OCI-LY1 (cell line): ENCODE measurements around the gene ZNF775.

Experiments used
- H2AFZ ChIP-seq: fragments of 200-600 bp; sonication (generic), shearing (Covaris generic); 2 replicates; pipeline ENCODE4 v1.6.0; 2014; ENCODE audit warnings: antibody characterized with exemption, mild to moderate bottlenecking, low read length
- H3F3A ChIP-seq: fragments of 200-600 bp; sonication (generic), shearing (Covaris generic); 2 replicates; pipeline ENCODE4 v1.6.0; 2014; ENCODE audit warnings: mild to moderate bottlenecking, antibody characterized with exemption, low read length, moderate library complexity; ENCODE audit not compliant: insufficient read depth
- H3K27ac ChIP-seq: fragments of 200-600 bp; sonication (generic); 2 replicates; pipeline ENCODE4 v1.5.1; 2014; ENCODE audit warnings: low read length, mixed run types, mild to moderate bottlenecking, low read depth; ENCODE audit not compliant: poor library complexity, severe bottlenecking
- H3K27me3 ChIP-seq: fragments of 200-600 bp; sonication (generic); 2 replicates; pipeline ENCODE4 v1.6.0; 2014; ENCODE audit warnings: antibody characterized with exemption, mild to moderate bottlenecking, low read length, moderate library complexity; ENCODE audit not compliant: insufficient read depth
- H3K36me3 ChIP-seq: fragments of 200-600 bp; sonication (generic); 2 replicates; pipeline ENCODE4 v1.6.1; 2014; ENCODE audit warnings: mild to moderate bottlenecking, antibody characterized with exemption, low read length, moderate library complexity, mixed read lengths; ENCODE audit not compliant: insufficient read depth
- H3K4me1 ChIP-seq: fragments of 200-600 bp; sonication (generic); 2 replicates; pipeline ENCODE4 v1.5.1; 2014; ENCODE audit warnings: mild to moderate bottlenecking, low read length, moderate library complexity; ENCODE audit not compliant: insufficient read depth, severe bottlenecking
- H3K4me2 ChIP-seq: fragments of 200-600 bp; sonication (generic), shearing (Covaris generic); 2 replicates; pipeline ENCODE4 v1.6.1; 2014; ENCODE audit warnings: low read length
- H3K4me3 ChIP-seq: fragments of 200-600 bp; sonication (generic); 2 replicates; pipeline ENCODE4 v1.5.1; 2014; ENCODE audit warnings: low read length, low read depth, mild to moderate bottlenecking, mixed read lengths; ENCODE audit not compliant: poor library complexity, severe bottlenecking
- H3K79me2 ChIP-seq: fragments of 200-600 bp; shearing (Covaris generic); 2 replicates; pipeline ENCODE4 v1.6.1; 2016; ENCODE audit warnings: mixed run types, low read length, mixed read lengths; ENCODE audit not compliant: insufficient read depth
- H3K9ac ChIP-seq: fragments of 200-600 bp; sonication (generic), shearing (Covaris generic); 2 replicates; pipeline ENCODE4 v1.6.1; 2014; ENCODE audit warnings: mild to moderate bottlenecking, low read length, mixed read lengths
- H3K9me2 ChIP-seq: fragments of 200-600 bp; sonication (generic), shearing (Covaris generic); 2 replicates; pipeline ENCODE4 v1.6.1; 2014; ENCODE audit warnings: low read depth, mild to moderate bottlenecking, low read length, mixed read lengths
- H3K9me3 ChIP-seq: fragments of 200-600 bp; shearing (Covaris generic); 2 replicates; pipeline ENCODE4 v1.6.1; 2014; ENCODE audit warnings: low read length, mixed read lengths
- H4K20me1 ChIP-seq: fragments of 200-600 bp; sonication (generic), shearing (Covaris generic); 2 replicates; pipeline ENCODE4 v1.6.0; 2016; ENCODE audit warnings: mild to moderate bottlenecking, low read length; ENCODE audit not compliant: insufficient read depth
- CTCF ChIP-seq: fragments of 200-600 bp; sonication (generic), shearing (Covaris generic); IDR thresholded peaks from 2 replicates; pipeline ENCODE4 v1.5.1; 2017; ENCODE audit warnings: mild to moderate bottlenecking, antibody characterized with exemption, low read length, moderate library complexity, mixed read lengths
- EZH2 ChIP-seq: fragments of 200-600 bp; sonication (generic), shearing (Covaris generic); IDR thresholded peaks from 2 replicates; pipeline ENCODE4 v1.8.0; 2017; ENCODE audit warnings: borderline replicate concordance, mixed run types, mild to moderate bottlenecking, antibody characterized with exemption, low read length, moderate library complexity, mixed read lengths

ZNF775 gene

DNA sequence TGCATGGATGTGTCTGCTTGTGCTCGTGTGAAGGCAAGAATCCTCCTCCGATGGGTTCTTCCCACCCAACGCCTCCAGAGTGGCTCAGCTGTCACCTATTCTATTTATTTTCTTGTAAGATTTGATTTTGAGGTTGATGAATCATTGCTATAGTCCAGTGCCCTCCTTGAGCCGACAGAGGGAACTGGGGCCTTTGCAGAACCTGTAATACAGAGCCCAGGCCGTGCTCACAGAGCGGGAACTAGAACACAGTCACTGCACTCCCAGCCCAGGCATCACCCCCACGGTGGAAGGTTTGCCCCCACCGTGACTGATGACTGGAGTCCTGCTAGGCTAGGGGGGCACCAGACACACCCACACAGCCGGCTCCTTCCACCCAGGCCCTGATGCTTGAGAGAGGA, 39.7 kb upstream of the ZNF775 start:
- H4K20me1 ChIP-seq, result no peaks in the 10 kb centered on the region
- no peak overlapping the region for H3K27ac ChIP-seq
- peaks cover 6% of the 10 kb centered on the region; the same call in 1 of the 2 replicates for H3K9me3 ChIP-seq
- no peak overlapping the region for H3K4me3 ChIP-seq
- no peak overlapping the region for H2AFZ ChIP-seq
- peaks cover 7% of the 10 kb centered on the region; the same call in 1 of the 2 replicates for H3K27me3 ChIP-seq
- H3K36me3 ChIP-seq, result no peaks in the 10 kb centered on the region; the same call in 1 of the 2 replicates
- H3K4me1 ChIP-seq, result no peaks in the 10 kb centered on the region
- no peak overlapping the region for H3K9ac ChIP-seq
- no peaks in the 10 kb centered on the region for H3F3A ChIP-seq
- no peaks in the 10 kb centered on the region for H3K79me2 ChIP-seq
- H3K4me2 ChIP-seq, result no peak overlapping the region
- TF ChIP-seq CTCF (no peak), EZH2 (no peak)
- no peaks in the 10 kb centered on the region for H3K9me2 ChIP-seq

DNA sequence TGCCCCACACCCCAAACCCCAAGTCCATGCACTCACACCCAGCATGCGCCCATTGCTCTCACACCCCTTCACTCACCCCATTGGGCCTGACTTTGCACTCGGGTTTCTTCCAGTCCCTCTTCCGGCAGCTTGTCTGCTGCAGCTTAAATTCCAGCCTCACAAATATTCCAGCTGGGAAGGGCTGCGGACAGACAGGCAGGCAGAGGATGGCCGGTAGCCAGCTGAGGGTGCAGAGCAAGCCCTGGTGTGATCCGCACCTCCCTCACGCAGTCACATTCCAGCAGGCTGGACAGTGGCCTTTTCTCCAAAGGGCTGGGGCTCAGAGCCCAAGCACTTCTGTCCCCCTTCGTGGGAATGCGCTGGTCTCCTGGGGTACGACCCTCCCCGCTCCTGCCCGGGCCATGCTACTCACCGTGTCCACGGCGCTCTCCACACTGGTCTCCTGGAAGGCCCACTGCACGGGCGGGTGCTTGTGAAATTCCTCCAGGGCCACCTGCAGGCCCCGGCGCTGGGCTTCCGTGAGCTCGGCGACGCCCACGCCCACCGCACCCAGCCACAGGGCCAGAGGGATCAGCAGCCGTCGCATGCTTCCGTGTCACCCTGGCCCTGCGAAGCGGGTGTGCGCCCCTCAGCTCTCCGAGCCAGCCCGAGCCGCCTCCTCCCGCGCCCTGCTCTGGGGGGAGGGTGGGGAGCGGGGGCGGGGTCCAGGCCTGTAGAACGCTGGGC, 38.9 kb upstream of the ZNF775 start:
- Histone ChIP-seq H3K27ac (no peak overlapping the region), H3K4me1 (no peaks in the 10 kb centered on the region), H2AFZ (no peak overlapping the region), H3K9me2 (no peaks in the 10 kb centered on the region), H3F3A (no peaks in the 10 kb centered on the region), H3K9ac (no peak overlapping the region), H3K4me3 (no peak overlapping the region), H3K79me2 (no peaks in the 10 kb centered on the region), H4K20me1 (no peaks in the 10 kb centered on the region), H3K36me3 (no peaks in the 10 kb centered on the region; the same call in 1 of the 2 replicates), H3K9me3 (peaks cover 11% of the 10 kb centered on the region), H3K27me3 (peaks cover 7% of the 10 kb centered on the region; the same call in 1 of the 2 replicates), H3K4me2 (no peak overlapping the region)
- TF ChIP-seq CTCF (no peak), EZH2 (no peak)

GRCh38 chr7:150340875-150341262, 38.3 kb upstream of the ZNF775 start:
- no peak overlapping the region for H3K4me3 ChIP-seq
- H3K4me2 ChIP-seq, result no peak overlapping the region
- no peaks in the 10 kb centered on the region; the same call in 1 of the 2 replicates for H3K36me3 ChIP-seq
- no peak overlapping the region for H2AFZ ChIP-seq
- no peak overlapping the region for H3K27ac ChIP-seq
- H3K9me2 ChIP-seq, result no peaks in the 10 kb centered on the region
- no peaks in the 10 kb centered on the region for H3F3A ChIP-seq
- no peak overlapping the region for H3K9ac ChIP-seq
- peaks cover 11% of the 10 kb centered on the region for H3K9me3 ChIP-seq
- no peaks in the 10 kb centered on the region for H3K4me1 ChIP-seq
- no peak for TF ChIP-seq EZH2
- TF ChIP-seq CTCF, result no peak
- peaks cover 7% of the 10 kb centered on the region; the same call in 1 of the 2 replicates for H3K27me3 ChIP-seq
- H4K20me1 ChIP-seq, result no peaks in the 10 kb centered on the region
- no peaks in the 10 kb centered on the region for H3K79me2 ChIP-seq
